Peyer's patch (tissue), 4 donors: Measurements from ENCODE around the gene NXPH1.

Experiments used
- POLR2A ChIP-seq, 2 donors: fragments of 450-650 bp; IDR thresholded peaks; one replicate each; pipeline ENCODE4 v1.5.1; 2017; ENCODE audit warnings: antibody characterized with exemption in 2 of 2, mild to moderate bottlenecking in 2 of 2, moderate library complexity in 2 of 2
- TF ChIP-seq, protein P1 (sequence below), 6 experiments: fragments of 450-650 bp in 4 of 6; fragments of 200-600 bp in 2 of 6; sonication (generic) in 1 of 6; IDR thresholded peaks; one replicate each; pipeline ENCODE4 v1.5.1; 2017 to 2019; ENCODE audit warnings: antibody characterized with exemption in 6 of 6, mild to moderate bottlenecking in 3 of 6, moderate library complexity in 1 of 6

DNA sequence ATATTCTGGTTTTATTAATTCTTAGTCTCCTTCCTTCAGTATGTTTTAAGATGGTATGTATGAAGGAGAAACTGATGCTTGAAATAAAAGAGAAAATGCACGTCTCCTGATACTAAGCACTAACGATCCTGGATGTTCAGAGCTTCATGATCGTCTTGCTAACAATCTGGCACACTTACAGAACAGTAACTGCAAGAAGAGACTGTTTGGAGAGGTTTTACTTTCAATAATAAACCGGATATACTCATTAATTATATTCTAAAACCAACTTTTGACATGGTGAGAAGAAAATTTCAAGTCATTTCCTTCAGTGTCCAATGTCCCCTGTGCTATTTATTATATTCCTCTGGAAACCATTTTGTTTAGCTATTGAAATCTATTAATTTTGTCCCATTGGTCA lies 251.0 kb downstream of the NXPH1 start:
- TF ChIP-seq, protein P1, sequence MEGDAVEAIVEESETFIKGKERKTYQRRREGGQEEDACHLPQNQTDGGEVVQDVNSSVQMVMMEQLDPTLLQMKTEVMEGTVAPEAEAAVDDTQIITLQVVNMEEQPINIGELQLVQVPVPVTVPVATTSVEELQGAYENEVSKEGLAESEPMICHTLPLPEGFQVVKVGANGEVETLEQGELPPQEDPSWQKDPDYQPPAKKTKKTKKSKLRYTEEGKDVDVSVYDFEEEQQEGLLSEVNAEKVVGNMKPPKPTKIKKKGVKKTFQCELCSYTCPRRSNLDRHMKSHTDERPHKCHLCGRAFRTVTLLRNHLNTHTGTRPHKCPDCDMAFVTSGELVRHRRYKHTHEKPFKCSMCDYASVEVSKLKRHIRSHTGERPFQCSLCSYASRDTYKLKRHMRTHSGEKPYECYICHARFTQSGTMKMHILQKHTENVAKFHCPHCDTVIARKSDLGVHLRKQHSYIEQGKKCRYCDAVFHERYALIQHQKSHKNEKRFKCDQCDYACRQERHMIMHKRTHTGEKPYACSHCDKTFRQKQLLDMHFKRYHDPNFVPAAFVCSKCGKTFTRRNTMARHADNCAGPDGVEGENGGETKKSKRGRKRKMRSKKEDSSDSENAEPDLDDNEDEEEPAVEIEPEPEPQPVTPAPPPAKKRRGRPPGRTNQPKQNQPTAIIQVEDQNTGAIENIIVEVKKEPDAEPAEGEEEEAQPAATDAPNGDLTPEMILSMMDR (IDR thresholded peaks at IDR 0.05), result no peak
- no peak for TF ChIP-seq POLR2A (IDR thresholded peaks at IDR 0.05)
